Transverse colon (tissue), 4 donors: Measurements from ENCODE around the gene ATP8B4. TPM values are rescaled to one million over a fixed set of nuclear protein-coding genes. Genes with fewer than 3 reads are reported as not detected.

Experiments
- DNase-seq: peaks from one replicate; pipeline ENCODE4 v3.0.0-alpha.2; 2019
- H3K27ac ChIP-seq, 4 donors: fragments of 200-600 bp; sonication (generic); 2 replicates each; pipeline ENCODE4 v1.5.1; 2016 to 2018; ENCODE audit warnings: inconsistent platforms in 4 of 4
- H3K27me3 ChIP-seq: fragments of 200-600 bp; sonication (generic); 2 replicates; pipeline ENCODE4 v1.5.1; 2017; ENCODE audit warnings: inconsistent platforms
- H3K36me3 ChIP-seq, 4 donors: fragments of 200-600 bp; sonication (generic); 2 replicates each; pipeline ENCODE4 v1.5.1; 2017 to 2019; ENCODE audit warnings: inconsistent platforms in 4 of 4
- H3K4me1 ChIP-seq, 4 donors: fragments of 200-600 bp; sonication (generic); 2 replicates each; pipeline ENCODE4 v1.5.1; 2017 to 2020; ENCODE audit warnings: inconsistent platforms in 4 of 4
- H3K4me3 ChIP-seq, 4 donors: fragments of 200-600 bp; sonication (generic); 1 replicate in 1 of 4; 2 replicates in 3 of 4; pipeline versions ENCODE4 v1.5.1 to v1.6.1; 2017 to 2019; ENCODE audit warnings: inconsistent platforms in 4 of 4
- H3K9me3 ChIP-seq, 2 donors: fragments of 200-600 bp; sonication (generic); 2 replicates each; pipeline ENCODE4 v1.5.1; 2017 to 2019; ENCODE audit warnings: inconsistent platforms in 2 of 2
- CTCF ChIP-seq, 5 experiments: fragments of 200-600 bp in 3 of 5; fragments of 450-650 bp in 2 of 5; sonication (generic) in 3 of 5; IDR thresholded peaks; 1 replicate in 2 of 5; 2 replicates in 3 of 5; pipeline ENCODE4 v1.5.1; 2016 to 2017; ENCODE audit warnings: antibody characterized with exemption in 5 of 5, inconsistent platforms in 3 of 5, mild to moderate bottlenecking in 2 of 5, moderate library complexity in 1 of 5
- EP300 ChIP-seq: sonication (generic); formaldehyde crosslinking; IDR thresholded peaks from one replicate; pipeline ENCODE4 v1.6.1; 2017; ENCODE audit warnings: antibody characterized with exemption, low read depth
- POLR2A ChIP-seq: fragments of 450-650 bp; IDR thresholded peaks from one replicate; pipeline ENCODE4 v1.6.1; 2016; ENCODE audit warnings: antibody characterized with exemption, mild to moderate bottlenecking, moderate library complexity
- POLR2AphosphoS5 ChIP-seq, 3 donors: sonication (generic); formaldehyde crosslinking; IDR thresholded peaks; one replicate each; pipeline ENCODE4 v1.6.1; 2016; ENCODE audit warnings: antibody characterized with exemption in 3 of 3
- WGBS, 2 donors: methylation state at CpG; one replicate each; pipeline ENCODE4 v1.1.5; 2018; ENCODE audit warnings: low coverage in 1 of 2; 5-methylcytosine and 5-hydroxymethylcytosine counted together
- in situ Hi-C, 4 donors: fragments of 200-750 bp; cut with MboI; loops; one replicate each; pipeline versions ENCODE4 v1.15.0 to v1.15.1; 2017; ENCODE audit warnings: low sequenced_read_pairs in 3 of 4, low pct_ligation_motif_present in 1 of 4, low pct_unique_long_range_greater_than_20kb in 1 of 4
- intact Hi-C: fragments of 100-400 bp; cut with DNase I; formaldehyde crosslinking; loops from one replicate; pipeline ENCODE4 v1.15.1; 2023; ENCODE audit warnings: low total_unique reads
- total RNA-seq, 4 donors: library from RNA; depleted of rRNA; stranded (reverse); fragments of >200 nt; gene quantifications; one replicate each; pipeline ENCODE4 v1.1.0, GENCODE V29; 2016

ATP8B4 gene
- total RNA-seq, 4 donors from 2014 or later = 6.2 to 26.2 (median 8.5) TPM

GRCh38 chr15:50046867-50047266, 72.2 kb downstream of the ATP8B4 start:
- in situ Hi-C loops = no loop called here
- WGBS, 2 donors = 42 to 48% methylated on average over 2 of the region's 2 CpGs

GRCh38 chr15:50046159-50046558, 72.9 kb downstream of the ATP8B4 start:
- Histone ChIP-seq H3K27me3 (no peaks in the 10 kb centered on the region), H3K27ac (no peak overlapping the region), H3K4me3 (no peak overlapping the region), H3K36me3 (no peaks in the 10 kb centered on the region), H3K9me3 (peaks cover 6 to 11% of the 10 kb centered on the region in 2 donors), H3K4me1 (no peaks in the 10 kb centered on the region)
- no peak for DNase-seq
- in situ Hi-C loops = no loop called here
- intact Hi-C loops = no loop called here
- TF ChIP-seq POLR2A (no peak), CTCF (IDR thresholded peaks at IDR 0.05) (no peak), EP300 (no peak), POLR2AphosphoS5 (IDR thresholded peaks at IDR 0.05) (no peak)
- WGBS, 2 donors = 61 to 67% methylated on average over 1 of the region's 1 CpG

More at GRCh38 chr15:50046867-50047266, 72.2 kb downstream of the ATP8B4 start:
- TF ChIP-seq CTCF (IDR thresholded peaks at IDR 0.05) (no peak), EP300 (no peak), POLR2AphosphoS5 (IDR thresholded peaks at IDR 0.05) (no peak), POLR2A (no peak)
- intact Hi-C loops = no loop called here
- no peak overlapping the region for H3K27ac ChIP-seq
- no peaks in the 10 kb centered on the region for H3K27me3 ChIP-seq
- no peaks in the 10 kb centered on the region for H3K36me3 ChIP-seq
- H3K4me3 ChIP-seq = no peak overlapping the region
- H3K4me1 ChIP-seq = peaks cover 0 to 5% (median 0%) of the 10 kb centered on the region in 4 donors
- DNase-seq = no peak
- H3K9me3 ChIP-seq = peaks cover 6 to 11% of the 10 kb centered on the region in 2 donors

GRCh38 chr15:50044904-50045303, 74.1 kb downstream of the ATP8B4 start:
- Histone ChIP-seq H3K4me1 (no peaks in the 10 kb centered on the region), H3K4me3 (no peak overlapping the region), H3K27me3 (no peaks in the 10 kb centered on the region), H3K9me3 (peaks cover 6 to 11% of the 10 kb centered on the region in 2 donors), H3K36me3 (no peaks in the 10 kb centered on the region), H3K27ac (no peak overlapping the region)
- intact Hi-C loops = no loop called here
- WGBS, 2 donors = 40 to 76% methylated on average over 1 to 2 of the region's 2 CpGs
- TF ChIP-seq POLR2AphosphoS5 (IDR thresholded peaks at IDR 0.05) = no peak
- TF ChIP-seq POLR2A = no peak
- no peak for TF ChIP-seq EP300
- TF ChIP-seq CTCF (IDR thresholded peaks at IDR 0.05) = no peak
- no peak for DNase-seq
- in situ Hi-C loops = no loop called here

GRCh38 chr15:50044406-50044805, 74.6 kb downstream of the ATP8B4 start:
- Histone ChIP-seq H3K36me3 (no peaks in the 10 kb centered on the region), H3K4me3 (no peak overlapping the region), H3K9me3 (peaks cover 6 to 11% of the 10 kb centered on the region in 2 donors), H3K4me1 (no peaks in the 10 kb centered on the region), H3K27ac (no peak overlapping the region), H3K27me3 (no peaks in the 10 kb centered on the region)
- TF ChIP-seq POLR2A (no peak), EP300 (no peak), CTCF (IDR thresholded peaks at IDR 0.05) (no peak), POLR2AphosphoS5 (IDR thresholded peaks at IDR 0.05) (no peak)
- in situ Hi-C loops = no loop called here
- intact Hi-C loops = no loop called here
- no peak for DNase-seq
